Vagina (tissue), 2 donors: ENCODE measurements around the gene TUBB.

ENCODE experiments used
- POLR2A ChIP-seq, 2 donors: fragments of 450-650 bp; IDR thresholded peaks; one replicate each; pipeline ENCODE4 v1.6.1; 2017; ENCODE audit warnings: antibody characterized with exemption in 2 of 2, mild to moderate bottlenecking in 2 of 2, moderate library complexity in 2 of 2
- POLR2AphosphoS5 ChIP-seq, 2 donors: sonication (generic); formaldehyde crosslinking; IDR thresholded peaks; one replicate each; pipeline ENCODE4 v1.9.0; 2017; ENCODE audit warnings: antibody characterized with exemption in 2 of 2, mild to moderate bottlenecking in 2 of 2, low read depth in 1 of 2; ENCODE audit not compliant: insufficient read depth in 1 of 2

DNA sequence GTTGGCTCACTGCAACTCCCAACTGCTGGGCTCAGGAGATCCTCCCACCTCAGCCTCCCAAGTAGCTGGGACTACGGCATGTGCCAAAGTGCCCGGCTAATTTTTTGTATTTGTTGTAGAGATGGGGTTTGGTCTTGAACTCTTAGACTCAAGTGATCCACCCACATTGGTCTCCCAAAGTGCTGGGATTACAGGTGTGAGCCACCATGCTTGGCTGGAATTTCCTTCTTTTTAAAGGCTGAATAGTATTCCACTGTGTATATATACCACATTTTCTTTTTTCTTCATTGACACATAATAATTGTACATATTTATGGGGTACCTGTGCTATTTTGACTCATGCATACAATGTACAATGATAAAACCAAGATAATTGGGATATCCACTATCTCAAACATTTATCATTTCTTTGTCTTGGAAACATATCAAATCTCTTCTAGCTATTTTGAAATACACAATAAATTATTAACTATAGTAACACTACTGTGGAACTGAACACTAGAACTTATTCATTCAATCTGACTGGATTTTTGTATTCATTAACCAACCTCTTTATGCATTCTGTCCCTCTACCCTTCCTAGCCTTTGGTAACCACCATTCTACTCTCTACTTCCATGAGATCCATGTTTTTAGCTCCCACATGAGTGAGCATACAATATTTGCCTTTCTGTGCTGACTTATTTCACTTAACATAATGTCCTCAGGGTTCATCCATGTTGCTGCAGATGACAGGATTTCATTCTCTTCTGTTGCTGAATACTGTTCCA lies 10.9 kb upstream of the TUBB start:
- TF ChIP-seq POLR2A (IDR thresholded peaks at IDR 0.05) (no peak), POLR2AphosphoS5 (IDR thresholded peaks at IDR 0.05; ENCODE audit: insufficient read depth in 1 of 2, low read depth in 1 of 2) (no peak)
